GM18499 (cell line): ENCODE results near the gene MGAT5.

ENCODE experiments used
- ATAC-seq: cut with Tn5 transposase; IDR thresholded peaks from one replicate; pipeline ENCODE4 v1.9.1; 2021; ENCODE audit warnings: moderate number of reproducible peaks; ENCODE audit not compliant: insufficient read depth, unreplicated experiment

Gene MGAT5

GRCh38 chr2:134410831-134411231, 157.0 kb downstream of the MGAT5 start:
- ATAC-seq: no peak

- ATAC-seq: no peak
Measured at GRCh38 chr2:134411279-134411827, 157.5 kb downstream of the MGAT5 start.

- ATAC-seq: peak; percentile 80
Measured at GRCh38 chr2:134411828-134412638, 158.2 kb downstream of the MGAT5 start.

GRCh38 chr2:134412639-134412999, 158.7 kb downstream of the MGAT5 start:
- ATAC-seq: no peak

- ATAC-seq: no peak
Measured at GRCh38 chr2:134413430-134413829, 159.6 kb downstream of the MGAT5 start.

- ATAC-seq: no peak
Measured at GRCh38 chr2:134413912-134414311, 160.0 kb downstream of the MGAT5 start.

- ATAC-seq: no peak
Measured at GRCh38 chr2:134416018-134416417, 162.1 kb downstream of the MGAT5 start.

GRCh38 chr2:134416637-134417036, 162.8 kb downstream of the MGAT5 start:
- ATAC-seq: no peak

GRCh38 chr2:134417968-134418582, 164.2 kb downstream of the MGAT5 start:
- no peak for ATAC-seq

GRCh38 chr2:134420259-134420658, 166.4 kb downstream of the MGAT5 start:
- ATAC-seq: no peak

- ATAC-seq: no peak
Measured at GRCh38 chr2:134420920-134421319, 167.0 kb downstream of the MGAT5 start.

- ATAC-seq: no peak
Measured at GRCh38 chr2:134421556-134422328, 167.9 kb downstream of the MGAT5 start.

- ATAC-seq: no peak
Measured at GRCh38 chr2:134425724-134426496, 172.0 kb downstream of the MGAT5 start.

- ATAC-seq: no peak
Measured at GRCh38 chr2:134426721-134427120, 172.8 kb downstream of the MGAT5 start.

GRCh38 chr2:134429886-134430285, 176.0 kb downstream of the MGAT5 start:
- no peak for ATAC-seq

- no peak for ATAC-seq
Measured at GRCh38 chr2:134431838-134432434, 178.1 kb downstream of the MGAT5 start.

GRCh38 chr2:134432435-134432883, 178.6 kb downstream of the MGAT5 start:
- no peak for ATAC-seq

- no peak for ATAC-seq
Measured at GRCh38 chr2:134433469-134433868, 179.6 kb downstream of the MGAT5 start.

GRCh38 chr2:134433979-134434378, 180.1 kb downstream of the MGAT5 start:
- ATAC-seq: no peak

- no peak for ATAC-seq
Measured at GRCh38 chr2:134435505-134435904, 181.6 kb downstream of the MGAT5 start.
